ENCODE results near the gene SHOX.
"Not testable (repeated sequence)": the region's sequence is repeated elsewhere in the genome, so short reads cannot be mapped to it uniquely, and the experiment has no call there.

The SHOX gene

DNA sequence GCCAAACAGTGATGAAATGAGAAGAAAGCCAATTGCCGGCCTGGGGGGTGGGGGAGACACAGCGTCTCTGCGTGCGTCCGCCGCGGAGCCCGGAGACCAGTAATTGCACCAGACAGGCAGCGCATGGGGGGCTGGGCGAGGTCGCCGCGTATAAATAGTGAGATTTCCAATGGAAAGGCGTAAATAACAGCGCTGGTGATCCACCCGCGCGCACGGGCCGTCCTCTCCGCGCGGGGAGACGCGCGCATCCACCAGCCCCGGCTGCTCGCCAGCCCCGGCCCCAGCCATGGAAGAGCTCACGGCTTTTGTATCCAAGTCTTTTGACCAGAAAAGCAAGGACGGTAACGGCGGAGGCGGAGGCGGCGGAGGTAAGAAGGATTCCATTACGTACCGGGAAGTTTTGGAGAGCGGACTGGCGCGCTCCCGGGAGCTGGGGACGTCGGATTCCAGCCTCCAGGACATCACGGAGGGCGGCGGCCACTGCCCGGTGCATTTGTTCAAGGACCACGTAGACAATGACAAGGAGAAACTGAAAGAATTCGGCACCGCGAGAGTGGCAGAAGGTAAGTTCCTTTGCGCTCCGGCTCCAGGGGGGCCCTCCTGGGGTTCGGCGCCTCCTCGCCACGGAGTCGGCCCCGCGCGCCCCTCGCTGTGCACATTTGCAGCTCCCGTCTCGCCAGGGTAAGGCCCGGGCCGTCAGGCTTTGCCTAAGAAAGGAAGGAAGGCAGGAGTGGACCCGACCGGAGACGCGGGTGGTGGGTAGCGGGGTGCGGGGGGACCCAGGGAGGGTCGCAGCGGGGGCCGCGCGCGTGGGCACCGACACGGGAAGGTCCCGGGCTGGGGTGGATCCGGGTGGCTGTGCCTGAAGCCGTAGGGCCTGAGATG, at the start of gene SHOX:
SHOX (plus strand) TSS at position 180 of the 885 bp plus-strand sequence; CDS start at position 287, 107 bp downstream.
- DNase-seq = no peak

- no peak for DNase-seq
Measured at GRCh38 chrX:581066-581465, 49.5 kb upstream of the SHOX start.

- DNase-seq = no peak
Measured at GRCh38 chrX:581720-582298, 48.8 kb upstream of the SHOX start.

DNA sequence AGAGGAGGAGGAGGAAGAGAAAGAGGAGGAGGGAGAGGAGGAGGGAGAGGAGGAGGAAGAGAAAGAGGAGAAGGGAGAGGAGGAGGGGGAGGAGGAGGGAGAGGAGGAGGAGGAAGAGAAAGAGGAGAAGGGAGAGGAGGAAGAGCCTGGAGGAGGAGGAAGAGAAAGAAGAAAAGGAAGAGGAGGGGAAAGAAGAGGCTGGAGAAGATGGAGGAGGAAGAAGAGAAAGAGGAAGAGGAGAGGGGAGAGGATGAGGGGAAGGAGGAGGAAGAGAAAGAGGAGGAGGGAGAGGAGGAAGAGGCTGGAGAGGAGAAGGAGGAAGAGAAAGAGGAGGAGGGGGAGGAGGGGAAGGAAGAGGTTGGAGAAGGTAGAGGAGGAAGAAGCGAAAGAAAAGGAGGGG, 46.0 kb upstream of the SHOX start:
- no peak for DNase-seq

DNA sequence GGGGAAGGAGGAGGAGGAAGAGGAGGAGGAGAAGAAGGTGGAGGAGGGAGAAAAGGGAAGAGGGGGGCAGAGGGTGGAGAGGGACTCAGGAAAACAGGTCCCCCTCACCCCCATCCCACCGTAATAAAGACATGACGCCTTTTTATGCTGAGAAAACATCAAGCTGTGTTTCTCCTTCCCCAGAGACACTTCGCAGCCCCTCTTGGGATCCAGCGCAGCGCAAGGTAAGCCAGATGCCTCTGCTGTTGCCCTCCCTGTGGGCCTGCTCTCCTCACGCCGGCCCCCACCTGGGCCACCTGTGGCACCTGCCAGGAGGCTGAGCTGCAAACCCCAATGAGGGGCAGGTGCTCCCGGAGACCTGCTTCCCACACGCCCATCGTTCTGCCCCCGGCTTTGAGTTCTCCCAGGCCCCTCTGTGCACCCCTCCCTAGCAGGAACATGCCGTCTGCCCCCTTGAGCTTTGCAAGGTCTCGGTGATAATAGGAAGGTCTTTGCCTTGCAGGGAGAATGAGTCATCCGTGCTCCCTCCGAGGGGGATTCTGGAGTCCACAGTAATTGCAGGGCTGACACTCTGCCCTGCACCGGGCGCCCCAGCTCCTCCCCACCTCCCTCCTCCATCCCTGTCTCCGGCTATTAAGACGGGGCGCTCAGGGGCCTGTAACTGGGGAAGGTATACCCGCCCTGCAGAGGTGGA, 45.3 kb upstream of the SHOX start:
- DNase-seq = no peak

DNA sequence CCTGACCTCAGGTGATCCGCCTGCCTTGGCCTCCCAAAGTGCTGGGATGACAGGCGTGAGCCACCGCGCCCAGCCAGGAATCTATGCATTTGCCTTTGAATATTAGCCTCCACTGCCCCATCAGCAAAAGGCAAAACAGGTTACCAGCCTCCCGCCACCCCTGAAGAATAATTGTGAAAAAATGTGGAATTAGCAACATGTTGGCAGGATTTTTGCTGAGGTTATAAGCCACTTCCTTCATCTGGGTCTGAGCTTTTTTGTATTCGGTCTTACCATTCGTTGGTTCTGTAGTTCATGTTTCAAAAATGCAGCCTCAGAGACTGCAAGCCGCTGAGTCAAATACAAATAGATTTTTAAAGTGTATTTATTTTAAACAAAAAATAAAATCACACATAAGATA, 44.2 kb upstream of the SHOX start:
- DNase-seq = no peak

- not testable (repeated sequence) for DNase-seq
Measured at GRCh38 chrX:589261-589660, 41.3 kb upstream of the SHOX start.

- no peak for DNase-seq
Measured at GRCh38 chrX:590693-591404, 39.7 kb upstream of the SHOX start.

DNA sequence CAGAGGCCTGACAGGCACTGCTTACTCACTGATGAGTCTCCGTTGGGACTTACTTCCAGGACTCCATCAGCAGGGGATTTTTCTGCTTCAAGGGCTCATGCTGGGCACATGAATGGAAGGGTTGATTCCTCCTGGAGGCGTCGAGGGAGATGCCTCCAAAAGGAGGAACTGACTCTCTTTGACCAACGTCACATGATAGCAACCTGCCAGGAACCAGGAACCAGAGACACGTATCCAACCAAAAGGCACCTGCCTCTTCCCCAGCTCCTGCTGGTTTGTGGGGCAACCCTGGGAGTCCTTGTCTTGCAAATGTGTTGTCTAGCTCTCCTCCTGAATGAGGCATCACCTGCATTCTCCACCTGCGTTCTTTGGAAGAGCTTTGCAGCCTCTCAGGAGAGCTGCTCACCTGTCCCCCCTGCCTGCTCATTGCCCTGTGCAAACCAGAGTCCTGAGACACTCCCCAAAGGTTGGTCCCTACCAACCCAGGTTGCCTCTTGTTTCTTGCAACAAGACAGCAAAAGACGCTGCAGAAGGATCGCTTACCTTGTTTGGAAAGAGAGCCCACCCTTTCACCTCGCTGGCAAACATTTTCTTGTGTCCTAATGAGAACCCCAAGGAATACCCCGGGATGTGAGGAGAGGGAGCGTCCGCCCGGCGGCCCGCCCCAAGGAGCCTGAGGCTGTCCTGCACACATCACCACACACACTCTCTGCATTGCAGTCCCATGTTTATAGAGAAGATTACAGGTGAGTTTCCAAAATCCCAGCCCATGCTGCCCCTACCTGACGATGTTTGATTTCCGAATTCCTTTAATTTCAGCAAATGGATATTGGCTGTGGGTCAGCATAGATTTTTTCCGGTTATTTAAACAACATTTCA, 30.5 kb upstream of the SHOX start:
- no peak for DNase-seq

- not testable (repeated sequence) for DNase-seq
Measured at GRCh38 chrX:603029-603428, 27.6 kb upstream of the SHOX start.

DNA sequence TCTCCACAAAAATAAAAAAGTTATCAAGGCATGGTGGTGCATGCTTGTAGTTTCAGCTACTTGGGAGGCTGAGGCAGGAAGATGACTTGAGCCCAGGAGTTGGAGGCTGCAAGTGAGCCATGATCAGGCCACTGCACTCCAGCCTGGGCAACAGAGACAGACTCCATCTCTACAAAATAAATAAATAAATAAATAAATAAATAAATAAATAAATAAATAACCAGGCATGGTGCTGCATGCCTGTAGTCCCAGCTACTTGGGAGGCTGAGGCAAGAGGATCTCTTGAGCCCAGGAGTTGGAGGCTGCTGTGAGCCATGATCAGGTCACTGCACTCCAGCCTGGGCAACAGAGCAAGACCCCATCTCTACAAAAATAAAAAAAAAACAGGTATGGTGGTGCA, 26.0 kb upstream of the SHOX start:
- not testable (repeated sequence) for DNase-seq

DNA sequence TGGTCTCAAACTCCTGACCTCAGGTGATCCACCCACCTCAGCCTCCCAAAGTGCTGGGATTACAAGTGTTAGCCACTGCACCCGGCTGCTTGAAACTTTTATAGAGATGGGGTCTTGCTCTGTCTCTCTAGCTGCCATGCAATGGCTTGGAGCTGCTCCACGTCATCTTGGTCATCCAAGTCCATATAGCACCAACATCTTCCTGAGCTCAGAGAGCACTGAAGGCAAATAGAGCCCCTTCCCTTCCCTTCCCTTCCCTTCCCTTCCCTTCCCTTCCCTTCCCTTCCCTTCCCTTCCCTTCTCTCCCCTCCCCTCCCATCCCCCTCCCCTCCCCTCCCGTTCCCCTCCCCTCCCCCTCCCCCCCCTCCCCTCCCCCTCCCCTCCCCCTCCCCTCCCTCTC, 22.5 kb upstream of the SHOX start:
- not testable (repeated sequence) for DNase-seq

- no peak for DNase-seq
Measured at GRCh38 chrX:614136-614535, 16.5 kb upstream of the SHOX start.

GRCh38 chrX:617401-617800, 13.2 kb upstream of the SHOX start:
- no peak for DNase-seq

- no peak for DNase-seq
Measured at GRCh38 chrX:617891-618290, 12.7 kb upstream of the SHOX start.

- not testable (repeated sequence) for DNase-seq
Measured at GRCh38 chrX:618304-618703, 12.3 kb upstream of the SHOX start.

DNA sequence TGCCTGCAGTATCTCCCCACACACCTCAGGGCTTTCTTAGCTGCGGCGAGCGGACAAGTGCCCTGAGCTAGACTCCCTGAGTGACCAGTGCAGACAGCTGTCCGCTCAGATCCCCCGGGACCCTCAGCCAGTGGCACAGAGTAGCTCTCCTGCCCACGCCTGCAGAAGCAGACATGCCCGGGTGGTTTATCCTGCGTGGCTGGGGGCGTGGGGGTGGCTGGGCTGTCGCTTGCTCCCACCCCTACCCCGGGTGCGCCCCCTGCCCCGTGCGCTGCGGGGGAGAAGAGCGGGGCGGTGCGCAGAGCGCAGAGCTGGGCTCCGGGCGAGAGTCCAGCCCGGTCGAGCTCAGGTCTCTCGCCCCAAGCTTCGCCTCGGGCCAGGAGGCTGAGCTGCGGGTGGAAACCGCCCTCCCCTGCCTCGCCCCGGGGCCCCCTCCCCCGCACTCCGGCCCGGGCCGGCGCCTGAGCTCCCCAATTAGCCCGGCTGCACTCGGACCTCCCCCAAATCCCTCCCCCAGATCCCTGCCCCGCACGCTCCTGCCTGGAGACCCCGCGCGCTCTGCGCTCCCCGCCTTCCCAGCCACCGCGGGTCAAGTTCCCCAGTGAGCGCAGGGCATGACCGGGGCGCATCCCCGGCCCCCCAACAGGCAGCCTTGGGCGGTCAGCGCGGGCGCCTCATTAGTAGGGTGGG, 11.7 kb upstream of the SHOX start:
- no peak for DNase-seq

DNA sequence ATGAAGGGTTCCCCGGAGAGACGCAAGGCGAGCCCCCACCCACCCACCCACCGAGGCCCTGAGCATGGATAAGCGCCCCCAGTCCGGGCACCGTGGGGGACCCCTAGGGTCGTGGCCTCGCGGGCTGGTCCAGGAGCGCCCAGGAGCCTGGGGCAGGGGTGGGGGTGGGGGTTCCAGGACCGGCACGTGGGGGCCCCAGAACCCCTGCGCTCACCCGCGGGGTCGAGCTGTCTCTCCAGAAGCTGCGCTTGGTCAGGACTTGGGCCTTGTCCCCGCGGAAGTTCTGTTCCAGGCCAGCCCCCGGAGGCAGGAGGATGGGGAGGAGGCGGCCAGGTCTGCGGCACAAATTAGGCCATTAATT, 11.2 kb upstream of the SHOX start:
- DNase-seq = no peak

GRCh38 chrX:619812-620531, 10.6 kb upstream of the SHOX start:
- DNase-seq = no peak

DNA sequence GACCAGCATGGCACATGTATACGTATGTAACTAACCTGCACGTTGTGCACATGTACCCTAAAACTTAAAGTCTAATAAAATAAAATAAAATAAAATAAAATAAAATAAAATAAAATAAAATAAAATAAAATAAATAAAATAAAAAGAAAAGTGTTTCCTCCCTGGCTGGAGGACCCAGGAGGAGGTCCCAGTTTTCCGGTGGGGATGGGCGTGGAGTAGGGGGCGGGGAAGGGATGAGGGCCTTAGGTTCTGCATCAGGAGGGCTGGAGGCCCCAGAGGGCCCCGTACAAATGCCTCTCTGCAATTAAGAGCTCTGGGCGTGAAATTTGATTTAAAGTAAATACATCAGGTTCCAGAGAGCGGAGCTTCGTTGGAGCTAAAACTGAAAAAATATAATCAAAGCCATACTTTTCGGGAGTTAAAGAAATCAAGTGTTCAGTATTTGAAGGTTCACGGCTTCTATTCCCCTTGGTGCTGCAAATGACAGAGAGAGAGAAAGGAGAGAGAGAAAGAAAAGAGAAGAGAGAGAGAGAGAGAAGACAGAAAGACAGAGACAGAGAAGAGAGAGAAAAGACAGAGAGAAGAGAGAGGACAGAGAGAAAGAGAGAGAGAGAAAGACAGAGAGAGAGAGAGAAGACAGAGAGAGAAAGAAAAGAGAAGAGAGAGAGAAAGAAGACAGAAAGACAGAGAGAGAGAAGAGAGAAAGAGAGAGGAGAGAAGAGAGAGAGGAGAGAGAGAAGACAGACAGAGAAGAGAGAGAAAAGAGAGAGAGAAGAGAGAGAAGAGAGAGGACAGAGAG, 8.7 kb upstream of the SHOX start:
- no peak for DNase-seq
